Trophoblast cell (in vitro differentiated cells and primary cell): ENCODE results near the gene CEP78. TPM values are rescaled to one million over a fixed set of nuclear protein-coding genes. Genes with fewer than 3 reads are reported as not detected.

Source experiments
- DNase-seq, 2 donors: peaks; one replicate each; pipeline ENCODE4 v3.0.0-alpha.2; 2016
- H2AFZ ChIP-seq: 2 replicates; pipeline ENCODE4 v1.6.1; 2013; ENCODE audit warnings: low read length, moderate library complexity, mild to moderate bottlenecking; ENCODE audit not compliant: insufficient read depth, poor library complexity
- H2AK5ac ChIP-seq: 2 replicates; pipeline ENCODE4 v1.6.1; 2013; ENCODE audit warnings: mild to moderate bottlenecking, low read length
- H2BK120ac ChIP-seq: 2 replicates; pipeline ENCODE4 v1.6.1; 2013; ENCODE audit warnings: low read length, mild to moderate bottlenecking, moderate library complexity; ENCODE audit not compliant: insufficient read depth, poor library complexity
- H2BK12ac ChIP-seq: 2 replicates; pipeline ENCODE4 v1.6.1; 2013; ENCODE audit warnings: mild to moderate bottlenecking, low read length, moderate library complexity
- H2BK5ac ChIP-seq: 2 replicates; pipeline ENCODE4 v1.6.1; 2013; ENCODE audit warnings: low read length, low read depth, moderate library complexity, mild to moderate bottlenecking; ENCODE audit not compliant: poor library complexity
- H3K14ac ChIP-seq: 2 replicates; pipeline ENCODE4 v1.6.1; 2013; ENCODE audit warnings: mild to moderate bottlenecking, low read length
- H3K18ac ChIP-seq: 2 replicates; pipeline ENCODE4 v1.6.1; 2013; ENCODE audit warnings: mild to moderate bottlenecking, low read length
- H3K23ac ChIP-seq: 2 replicates; pipeline ENCODE4 v1.6.1; 2013; ENCODE audit warnings: low read length
- H3K27ac ChIP-seq: 2 replicates; pipeline ENCODE4 v1.5.1; 2013; ENCODE audit warnings: low read depth, mild to moderate bottlenecking, inconsistent platforms, low read length, moderate library complexity
- H3K27me3 ChIP-seq: 2 replicates; pipeline ENCODE4 v1.6.1; 2013; ENCODE audit warnings: inconsistent platforms, mild to moderate bottlenecking, low read length, moderate library complexity; ENCODE audit not compliant: insufficient read depth
- H3K36me3 ChIP-seq, 2 experiments: 1 replicate in 1 of 2; 2 replicates in 1 of 2; pipeline ENCODE4 v1.6.1; 2013; ENCODE audit warnings: low read length in 2 of 2, mild to moderate bottlenecking in 2 of 2, moderate library complexity in 1 of 2; ENCODE audit not compliant: insufficient read depth in 2 of 2, control insufficient read depth in 1 of 2
- H3K4ac ChIP-seq: 2 replicates; pipeline ENCODE4 v1.6.1; 2013; ENCODE audit warnings: low read depth, mild to moderate bottlenecking, low read length, moderate library complexity
- H3K4me1 ChIP-seq, 2 experiments: 1 replicate in 1 of 2; 2 replicates in 1 of 2; pipeline ENCODE4 v1.6.1; 2013; ENCODE audit warnings: low read length in 2 of 2, mild to moderate bottlenecking in 2 of 2, moderate library complexity in 1 of 2; ENCODE audit not compliant: insufficient read depth in 2 of 2, control insufficient read depth in 1 of 2
- H3K4me2 ChIP-seq: 2 replicates; pipeline ENCODE4 v1.6.1; 2013; ENCODE audit warnings: inconsistent platforms, mild to moderate bottlenecking, low read length, moderate library complexity
- H3K4me3 ChIP-seq: 2 replicates; pipeline ENCODE4 v1.5.1; 2013; ENCODE audit warnings: mild to moderate bottlenecking, low read depth, low read length, inconsistent platforms
- H3K79me1 ChIP-seq: one replicate; pipeline ENCODE4 v1.6.1; 2013; ENCODE audit warnings: low read length
- H3K79me2 ChIP-seq: 2 replicates; pipeline ENCODE4 v1.6.1; 2013; ENCODE audit warnings: low read length, mild to moderate bottlenecking; ENCODE audit not compliant: control insufficient read depth, insufficient read depth, poor library complexity
- H3K9ac ChIP-seq: 2 replicates; pipeline ENCODE4 v1.6.1; 2013; ENCODE audit warnings: mild to moderate bottlenecking, low read length
- H3K9me3 ChIP-seq: 2 replicates; pipeline ENCODE4 v1.6.1; 2013; ENCODE audit warnings: low read depth, mild to moderate bottlenecking, control low read depth, inconsistent platforms, low read length; ENCODE audit not compliant: insufficient read depth
- H4K12ac ChIP-seq: 2 replicates; pipeline ENCODE4 v1.6.1; 2013; ENCODE audit warnings: low read depth, mild to moderate bottlenecking, low read length, moderate library complexity
- H4K8ac ChIP-seq: 2 replicates; pipeline ENCODE4 v1.6.1; 2013; ENCODE audit warnings: low read depth, mild to moderate bottlenecking, low read length, moderate library complexity
- H4K91ac ChIP-seq: one replicate; pipeline ENCODE4 v1.6.1; 2013; ENCODE audit warnings: low read depth, mild to moderate bottlenecking, low read length, moderate library complexity
- WGBS: extraction: QIAGEN DNeasy Blood & Tissue Kit; methylation state at CpG from one replicate; pipeline ENCODE4 v1.1.7; 2013; ENCODE audit warnings: missing lambda C conversion rate; ENCODE audit not compliant: insufficient read length, insufficient coverage; ENCODE audit errors: extremely low coverage; 5-methylcytosine and 5-hydroxymethylcytosine counted together
- polyA plus RNA-seq: library from polyadenylated mRNA; stranded (reverse); fragments of 200-250 nt; gene quantifications from 2 replicates; pipeline ENCODE4 v1.2.3, GENCODE V29; 2013

The CEP78 gene, protein sequence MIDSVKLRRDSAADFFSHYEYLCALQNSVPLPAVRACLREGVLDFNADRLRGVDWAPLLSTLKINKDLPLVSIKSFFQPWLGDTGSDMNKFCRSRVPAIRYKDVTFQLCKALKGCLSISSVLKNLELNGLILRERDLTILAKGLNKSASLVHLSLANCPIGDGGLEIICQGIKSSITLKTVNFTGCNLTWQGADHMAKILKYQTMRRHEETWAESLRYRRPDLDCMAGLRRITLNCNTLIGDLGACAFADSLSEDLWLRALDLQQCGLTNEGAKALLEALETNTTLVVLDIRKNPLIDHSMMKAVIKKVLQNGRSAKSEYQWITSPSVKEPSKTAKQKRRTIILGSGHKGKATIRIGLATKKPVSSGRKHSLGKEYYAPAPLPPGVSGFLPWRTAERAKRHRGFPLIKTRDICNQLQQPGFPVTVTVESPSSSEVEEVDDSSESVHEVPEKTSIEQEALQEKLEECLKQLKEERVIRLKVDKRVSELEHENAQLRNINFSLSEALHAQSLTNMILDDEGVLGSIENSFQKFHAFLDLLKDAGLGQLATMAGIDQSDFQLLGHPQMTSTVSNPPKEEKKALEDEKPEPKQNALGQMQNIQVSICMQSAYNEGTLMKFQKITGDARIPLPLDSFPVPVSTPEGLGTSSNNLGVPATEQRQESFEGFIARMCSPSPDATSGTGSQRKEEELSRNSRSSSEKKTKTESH
- 29.5 and 30.9 TPM in 2 replicates for polyA plus RNA-seq

DNA sequence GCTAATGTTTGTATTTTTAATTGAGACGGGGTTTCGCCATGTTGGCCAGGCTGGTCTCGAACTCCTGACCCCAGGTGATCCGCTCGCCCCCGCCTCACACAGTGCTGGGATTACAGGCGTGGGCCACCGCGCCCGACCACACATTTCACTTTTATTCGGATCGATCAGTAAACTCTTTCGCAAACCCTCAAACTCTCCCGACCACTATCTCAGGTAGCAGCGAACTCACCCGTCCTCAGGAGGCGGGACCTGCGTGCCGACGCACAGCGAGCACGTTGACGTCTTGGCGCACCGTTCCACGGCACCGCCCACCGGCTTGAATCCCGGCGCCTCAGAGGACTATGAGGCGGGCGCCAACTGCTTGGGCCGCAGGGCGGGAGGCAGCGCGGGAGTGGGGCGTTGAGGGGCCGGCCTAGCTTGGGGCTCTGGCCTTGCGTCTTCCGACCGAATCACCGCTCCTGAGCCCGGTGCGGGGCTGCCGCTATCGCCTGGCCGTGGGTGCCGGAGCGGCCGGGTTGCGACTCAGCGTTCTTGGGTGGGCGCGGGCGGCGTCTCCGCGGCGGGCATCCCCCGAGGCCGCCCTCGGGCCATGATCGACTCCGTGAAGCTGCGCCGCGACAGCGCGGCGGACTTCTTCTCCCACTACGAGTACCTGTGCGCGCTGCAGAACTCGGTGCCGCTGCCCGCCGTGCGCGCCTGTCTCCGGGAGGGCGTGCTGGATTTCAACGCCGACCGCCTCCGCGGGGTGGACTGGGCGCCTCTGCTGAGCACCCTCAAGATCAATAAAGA is at the start of gene CEP78:
Gene CEP78, plus strand, starts transcription at position 314 of the 789 bp plus-strand sequence. Its CDS starts 276 bp downstream, at position 590.
- peak within 1 kb of the TSS; percentile 99 for H2AFZ ChIP-seq
- H3K9ac ChIP-seq, result peak within 1 kb of the TSS; percentile 89
- peak within 1 kb of the TSS; percentile 91 for H3K27ac ChIP-seq
- H3K4me3 ChIP-seq, result peak within 1 kb of the TSS; percentile 93
- H3K79me1 ChIP-seq, result peaks cover 11% of the 10 kb centered on the region
- H3K14ac ChIP-seq, result peak within 1 kb of the TSS; percentile 95
- H3K9me3 ChIP-seq, result no peaks in the 10 kb centered on the region
- H3K36me3 ChIP-seq, result peaks cover 1 to 3% of the 10 kb centered on the region in 2 experiments
- peak within 1 kb of the TSS; percentile 90 for H3K4ac ChIP-seq
- no CpG with 5 or more reads among the region's 87 CpGs for WGBS
- H2BK12ac ChIP-seq, result no peak within 1 kb of the TSS
- H4K8ac ChIP-seq, result peak within 1 kb of the TSS; percentile 96
- peaks cover 0 to 7% of the 10 kb centered on the region in 2 experiments for H3K4me1 ChIP-seq
- H2AK5ac ChIP-seq, result peak within 1 kb of the TSS; percentile 42
- peak; percentile 96 to 98 for DNase-seq
- peak within 1 kb of the TSS; percentile 92 for H3K4me2 ChIP-seq
- peak within 1 kb of the TSS; percentile 87 for H4K91ac ChIP-seq
- H3K18ac ChIP-seq, result peak within 1 kb of the TSS; percentile 99
- H4K12ac ChIP-seq, result peak within 1 kb of the TSS; percentile 92
- peaks cover 8% of the 10 kb centered on the region for H3K79me2 ChIP-seq
- peak within 1 kb of the TSS; percentile 85 for H2BK120ac ChIP-seq
- no peak within 1 kb of the TSS for H3K23ac ChIP-seq
- H3K27me3 ChIP-seq, result no peaks in the 10 kb centered on the region
- H2BK5ac ChIP-seq, result peak within 1 kb of the TSS; percentile 70

DNA sequence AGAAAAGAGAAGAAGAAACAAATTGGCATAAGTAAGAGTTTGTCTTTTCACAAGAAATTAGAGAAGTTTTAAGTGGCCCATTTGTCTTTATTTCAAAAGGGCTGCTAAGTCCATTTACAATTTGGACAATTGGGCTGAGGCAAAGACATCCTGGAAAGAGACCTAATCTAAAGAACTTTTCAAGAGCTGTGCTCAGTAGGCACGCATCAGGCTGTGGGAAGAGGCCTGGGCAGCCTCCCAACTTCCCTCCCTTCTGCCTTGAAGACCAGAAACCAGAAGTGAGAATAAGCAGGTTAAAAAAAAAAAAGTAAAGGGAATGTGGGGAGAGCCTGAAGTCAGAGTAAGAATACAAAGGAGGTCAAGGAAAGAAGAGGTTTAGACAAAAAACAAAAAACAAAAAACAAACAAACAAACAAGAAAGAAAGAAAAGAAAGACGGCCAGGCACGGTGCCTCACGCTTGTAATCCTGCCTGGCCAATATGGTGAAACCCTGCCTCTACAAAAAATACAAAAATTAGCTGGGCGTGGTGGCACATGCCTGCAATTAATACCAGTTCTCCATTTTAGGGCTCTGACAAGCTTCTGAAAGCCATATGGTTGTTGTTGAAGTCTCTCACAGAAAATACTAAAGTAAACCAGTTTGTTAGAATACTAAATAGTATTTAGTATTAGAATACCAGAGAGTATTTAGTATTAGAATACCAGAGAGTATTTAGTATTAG is 48.0 kb upstream of the CEP78 start:
- H3K27me3 ChIP-seq, result no peaks in the 10 kb centered on the region
- no peak overlapping the region for H4K91ac ChIP-seq
- H3K4me2 ChIP-seq, result no peak overlapping the region
- no peak overlapping the region for H4K8ac ChIP-seq
- no peak overlapping the region for H3K23ac ChIP-seq
- H3K79me2 ChIP-seq, result no peaks in the 10 kb centered on the region
- no peak overlapping the region for H4K12ac ChIP-seq
- no peaks in the 10 kb centered on the region for H3K4me1 ChIP-seq
- H2AK5ac ChIP-seq, result no peak overlapping the region
- H2AFZ ChIP-seq, result no peak overlapping the region
- no peaks in the 10 kb centered on the region for H3K36me3 ChIP-seq
- H3K27ac ChIP-seq, result no peak overlapping the region
- no peak overlapping the region for H3K18ac ChIP-seq
- no peak overlapping the region for H2BK5ac ChIP-seq
- no peak overlapping the region for H2BK120ac ChIP-seq
- no peak overlapping the region for H3K4ac ChIP-seq
- H2BK12ac ChIP-seq, result no peak overlapping the region
- H3K9ac ChIP-seq, result no peak overlapping the region
- H3K14ac ChIP-seq, result no peak overlapping the region
- no peak overlapping the region for H3K4me3 ChIP-seq
- no peak for DNase-seq
- no peaks in the 10 kb centered on the region for H3K9me3 ChIP-seq
- WGBS, result no CpG with 5 or more reads among the region's 5 CpGs
- H3K79me1 ChIP-seq, result no peaks in the 10 kb centered on the region

DNA sequence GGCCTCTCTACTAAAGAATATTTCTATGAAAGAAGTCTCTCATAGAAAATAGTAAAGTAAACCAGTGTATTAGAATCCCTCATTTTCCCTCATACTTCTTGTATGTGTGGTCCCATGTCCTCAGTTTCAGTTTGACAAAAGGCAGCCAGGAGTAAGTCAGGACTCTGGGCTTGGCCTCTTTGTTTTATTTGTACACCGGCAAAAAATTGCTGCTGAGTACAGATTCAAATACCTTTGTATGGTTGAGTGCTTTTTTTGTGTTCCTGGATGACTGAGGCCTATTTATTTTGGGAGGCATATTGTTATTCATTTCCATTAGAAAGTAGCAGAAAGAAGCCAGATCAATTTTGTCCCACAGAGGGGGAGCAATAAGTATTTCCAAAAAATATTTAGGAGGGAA is 47.3 kb upstream of the CEP78 start:
- Histone ChIP-seq H2BK12ac (no peak overlapping the region), H2BK5ac (no peak overlapping the region), H3K4ac (no peak overlapping the region), H2AFZ (no peak overlapping the region), H4K8ac (no peak overlapping the region), H3K18ac (no peak overlapping the region), H3K4me2 (no peak overlapping the region), H2BK120ac (no peak overlapping the region), H4K91ac (no peak overlapping the region), H3K79me1 (no peaks in the 10 kb centered on the region), H2AK5ac (no peak overlapping the region), H3K14ac (no peak overlapping the region), H3K27me3 (no peaks in the 10 kb centered on the region), H4K12ac (no peak overlapping the region), H3K79me2 (no peaks in the 10 kb centered on the region), H3K9me3 (no peaks in the 10 kb centered on the region), H3K36me3 (no peaks in the 10 kb centered on the region), H3K4me1 (no peaks in the 10 kb centered on the region), H3K23ac (no peak overlapping the region), H3K9ac (no peak overlapping the region), H3K27ac (no peak overlapping the region), H3K4me3 (no peak overlapping the region)
- no CpG with 5 or more reads among the region's 1 CpG for WGBS
- DNase-seq, result no peak

DNA sequence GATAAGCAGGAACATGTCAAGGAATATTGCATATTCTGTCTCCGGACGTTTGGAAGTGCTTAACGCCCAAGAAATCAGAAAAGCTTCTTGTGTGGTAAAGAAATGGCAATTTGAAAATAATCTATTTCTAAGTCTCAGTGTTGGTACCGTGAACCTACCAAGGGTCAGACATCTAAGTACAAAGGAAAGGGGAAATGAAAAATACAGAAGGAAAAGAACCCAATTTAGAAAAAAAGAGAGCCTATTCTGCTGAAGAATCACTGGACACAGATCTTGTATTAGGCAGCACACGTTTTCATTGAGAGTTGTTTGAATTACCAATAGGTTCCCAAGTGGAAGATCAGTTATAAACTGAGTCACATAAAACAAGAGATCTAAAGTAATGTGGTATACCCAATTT is 46.9 kb upstream of the CEP78 start:
- Histone ChIP-seq H3K9me3 (no peaks in the 10 kb centered on the region), H4K12ac (no peak overlapping the region), H2AK5ac (no peak overlapping the region), H3K14ac (no peak overlapping the region), H3K27ac (no peak overlapping the region), H4K8ac (no peak overlapping the region), H3K4ac (no peak overlapping the region), H3K18ac (no peak overlapping the region), H4K91ac (no peak overlapping the region), H2BK5ac (no peak overlapping the region), H3K79me1 (no peaks in the 10 kb centered on the region), H3K79me2 (no peaks in the 10 kb centered on the region), H3K4me3 (no peak overlapping the region), H2AFZ (no peak overlapping the region), H3K4me1 (no peaks in the 10 kb centered on the region), H3K9ac (no peak overlapping the region), H3K36me3 (no peaks in the 10 kb centered on the region), H3K23ac (no peak overlapping the region), H2BK12ac (no peak overlapping the region), H3K4me2 (no peak overlapping the region), H3K27me3 (no peaks in the 10 kb centered on the region), H2BK120ac (no peak overlapping the region)
- WGBS, result no CpG with 5 or more reads among the region's 5 CpGs
- DNase-seq, result no peak
